Gastroesophageal sphincter (tissue), 4 donors: ENCODE measurements around the gene AK3. TPM values are rescaled to one million over a fixed set of nuclear protein-coding genes. Genes with fewer than 3 reads are reported as not detected.
A peak's percentile ranks its signal among the peaks of the same experiment; 100 is the strongest.
"Not testable (repeated sequence)": the region's sequence is repeated elsewhere in the genome, so short reads cannot be mapped to it uniquely, and the experiment has no call there.

Source experiments
- ATAC-seq: fragments of 150-250 bp; one replicate; pipeline ENCODE4 v1.9.1; 2016; ENCODE audit warnings: mild to moderate bottlenecking, moderate library complexity
- H3K27ac ChIP-seq, 4 donors: fragments of 200-600 bp; sonication (generic) in 3 of 4; 1 replicate in 3 of 4; 2 replicates in 1 of 4; pipeline ENCODE4 v1.5.1; 2016 to 2019
- H3K27me3 ChIP-seq: fragments of 200-600 bp; sonication (generic); one replicate; pipeline ENCODE4 v1.5.1; 2019
- H3K36me3 ChIP-seq, 2 donors: fragments of 200-600 bp; sonication (generic); one replicate each; pipeline ENCODE4 v1.5.1; 2019; ENCODE audit warnings: control low read depth in 1 of 2
- H3K4me1 ChIP-seq, 3 donors: fragments of 200-600 bp; sonication (generic); 1 replicate in 2 of 3; 2 replicates in 1 of 3; pipeline ENCODE4 v1.5.1; 2016 to 2019; ENCODE audit warnings: control low read depth in 2 of 3
- H3K4me3 ChIP-seq, 2 donors: fragments of 200-600 bp; sonication (generic); one replicate each; pipeline ENCODE4 v1.5.1; 2019; ENCODE audit warnings: mild to moderate bottlenecking in 1 of 2, moderate library complexity in 1 of 2
- H3K9me3 ChIP-seq, 3 donors: fragments of 200-600 bp; sonication (generic); one replicate each; pipeline ENCODE4 v1.5.1; 2017 to 2019; ENCODE audit warnings: control low read depth in 2 of 3
- CTCF ChIP-seq, 4 experiments: fragments of 200-600 bp in 2 of 4; fragments of 450-650 bp in 2 of 4; sonication (generic) in 1 of 4; IDR thresholded peaks; one replicate each; pipeline ENCODE4 v1.5.1; 2017 to 2019; ENCODE audit warnings: antibody characterized with exemption in 4 of 4, mild to moderate bottlenecking in 2 of 4, moderate library complexity in 2 of 4
- EP300 ChIP-seq: sonication (generic); formaldehyde crosslinking; IDR thresholded peaks from one replicate; pipeline ENCODE4 v1.6.1; 2017; ENCODE audit warnings: antibody characterized with exemption, mild to moderate bottlenecking
- POLR2A ChIP-seq, 2 donors: fragments of 450-650 bp; IDR thresholded peaks; one replicate each; pipeline ENCODE4 v1.6.1; 2017; ENCODE audit warnings: antibody characterized with exemption in 2 of 2, mild to moderate bottlenecking in 2 of 2, moderate library complexity in 1 of 2
- POLR2AphosphoS5 ChIP-seq: sonication (generic); formaldehyde crosslinking; IDR thresholded peaks from one replicate; pipeline ENCODE4 v1.6.1; 2017; ENCODE audit warnings: antibody characterized with exemption
- WGBS, 2 donors: methylation state at CpG; one replicate each; pipeline ENCODE4 v1.1.5; 2018; ENCODE audit warnings: low coverage in 1 of 2; 5-methylcytosine and 5-hydroxymethylcytosine counted together
- total RNA-seq, 4 donors: library from RNA; depleted of rRNA; stranded (reverse); fragments of >200 nt; gene quantifications; one replicate each; pipeline ENCODE4 v1.1.0, GENCODE V29; 2016

Gene AK3
- total RNA-seq, 4 donors from 2014 or later, result 104 to 139 (median 119) TPM

- Histone ChIP-seq H3K4me1 (peaks cover 0 to 56% (median 13%) of the 10 kb centered on the region in 3 donors), H3K27ac (peak overlapping the region in 3 of 4 donors; percentile 85 to 88 (median 87)), H3K36me3 (no peaks in the 10 kb centered on the region), H3K27me3 (no peaks in the 10 kb centered on the region), H3K9me3 (no peaks in the 10 kb centered on the region), H3K4me3 (peak overlapping the region; percentile 55 to 96)
- 54 to 78% methylated on average over 3 to 8 of the region's 13 CpGs for whole genome bisulfite sequencing, 2 donors
- ATAC-seq, result no peak
- TF ChIP-seq CTCF (IDR thresholded peaks at IDR 0.05) (no peak), POLR2AphosphoS5 (no peak), POLR2A (IDR thresholded peaks at IDR 0.05) (no peak), EP300 (no peak)
Measured at GRCh38 chr9:4662989-4663792, 77.8 kb downstream of the AK3 start.

GRCh38 chr9:4662108-4662988 is 78.7 kb downstream of the AK3 start, which contains the start of gene PLPP6:
Gene PLPP6 (plus strand): TSS chr9:4662294. CDS start chr9:4662376, 82 bp downstream.
- 0 to 6% methylated on average over 1 to 2 of the region's 70 CpGs for WGBS, 2 donors
- peaks cover 0 to 56% (median 13%) of the 10 kb centered on the region in 3 donors for H3K4me1 ChIP-seq
- H3K9me3 ChIP-seq, result no peaks in the 10 kb centered on the region
- H3K4me3 ChIP-seq, result peak within 1 kb of the TSS; percentile 55 to 96
- no peaks in the 10 kb centered on the region for H3K36me3 ChIP-seq
- H3K27ac ChIP-seq, result peak within 1 kb of the TSS in 3 of 4 donors; percentile 85 to 88 (median 87)
- peak; percentile 96 for ATAC-seq
- H3K27me3 ChIP-seq, result no peaks in the 10 kb centered on the region
- TF ChIP-seq EP300 (no peak), CTCF (IDR thresholded peaks at IDR 0.05) (peak; percentile 37 to 78 (median 60)), POLR2AphosphoS5 (peak; percentile 79), POLR2A (IDR thresholded peaks at IDR 0.05) (peak; percentile 51 to 54)

GRCh38 chr9:4661611-4662010 is 79.4 kb downstream of the AK3 start:
- Histone ChIP-seq H3K4me1 (peaks cover 0 to 52% (median 13%) of the 10 kb centered on the region in 3 donors), H3K27me3 (no peaks in the 10 kb centered on the region), H3K9me3 (no peaks in the 10 kb centered on the region), H3K4me3 (peak overlapping the region; percentile 55 to 96), H3K36me3 (no peaks in the 10 kb centered on the region), H3K27ac (peak overlapping the region in 3 of 4 donors; percentile 85 to 88 (median 87))
- 4 to 13% methylated on average over 5 of the region's 5 CpGs for WGBS, 2 donors
- TF ChIP-seq EP300 (no peak), POLR2A (IDR thresholded peaks at IDR 0.05) (no peak), POLR2AphosphoS5 (no peak), CTCF (IDR thresholded peaks at IDR 0.05) (no peak)
- no peak for ATAC-seq

GRCh38 chr9:4661165-4661564 is 79.8 kb downstream of the AK3 start:
- H3K4me3 ChIP-seq, result no peak overlapping the region
- no peak for ATAC-seq
- H3K27ac ChIP-seq, result no peak overlapping the region
- H3K27me3 ChIP-seq, result no peaks in the 10 kb centered on the region
- 83 to 100% methylated on average over 1 of the region's 1 CpG for WGBS, 2 donors
- peaks cover 0 to 48% (median 13%) of the 10 kb centered on the region in 3 donors for H3K4me1 ChIP-seq
- TF ChIP-seq CTCF (IDR thresholded peaks at IDR 0.05) (no peak), POLR2AphosphoS5 (no peak), EP300 (no peak), POLR2A (IDR thresholded peaks at IDR 0.05) (no peak)
- no peaks in the 10 kb centered on the region for H3K9me3 ChIP-seq
- H3K36me3 ChIP-seq, result no peaks in the 10 kb centered on the region

- H3K36me3 ChIP-seq, H3K9me3 ChIP-seq, ATAC-seq, H3K4me3 ChIP-seq, H3K27ac ChIP-seq, H3K27me3 ChIP-seq: not testable (repeated sequence)
- H3K4me1 ChIP-seq, result peaks cover 0 to 43% (median 13%) of the 10 kb centered on the region in 3 donors
- 86% methylated on average over 4 of the region's 5 CpGs; no CpG with 5 or more reads in 1 of the 2 donors for WGBS, 2 donors
Measured at GRCh38 chr9:4660665-4661064, 80.3 kb downstream of the AK3 start.
